Left renal pelvis (tissue), 4 donors: Measurements from ENCODE around the gene DCTN5. TPM values are rescaled to one million over a fixed set of nuclear protein-coding genes. Genes with fewer than 3 reads are reported as not detected.

Experiments used
- DNase-seq, 4 donors: peaks; one replicate each; pipeline ENCODE4 v3.0.0-alpha.2; 2013; ENCODE audit warnings: low read depth in 4 of 4, low spot score in 3 of 4
- polyA plus RNA-seq, 4 donors: library from polyadenylated mRNA; unstranded; fragments of 120-200 nt; gene quantifications; one replicate each; pipeline ENCODE4 v1.2.1, GENCODE V29; 2013; ENCODE audit not compliant: insufficient read length in 4 of 4

The DCTN5 gene
- polyA plus RNA-seq, 4 donors, result 48.9 to 74.1 (median 70.6) TPM

GRCh38 chr16:23651943-23652468, 10.7 kb downstream of the DCTN5 start:
- DNase-seq, result no peak

GRCh38 chr16:23663918-23664317, 22.7 kb downstream of the DCTN5 start:
- DNase-seq, result no peak

GRCh38 chr16:23666571-23667354, 25.5 kb downstream of the DCTN5 start:
- no peak for DNase-seq

- no peak for DNase-seq
These were observed 26.0 kb downstream of the DCTN5 start for GRCh38 chr16:23667355-23667659.

- DNase-seq, result no peak
These were observed 27.0 kb downstream of the DCTN5 start for GRCh38 chr16:23668225-23668624.

DNA sequence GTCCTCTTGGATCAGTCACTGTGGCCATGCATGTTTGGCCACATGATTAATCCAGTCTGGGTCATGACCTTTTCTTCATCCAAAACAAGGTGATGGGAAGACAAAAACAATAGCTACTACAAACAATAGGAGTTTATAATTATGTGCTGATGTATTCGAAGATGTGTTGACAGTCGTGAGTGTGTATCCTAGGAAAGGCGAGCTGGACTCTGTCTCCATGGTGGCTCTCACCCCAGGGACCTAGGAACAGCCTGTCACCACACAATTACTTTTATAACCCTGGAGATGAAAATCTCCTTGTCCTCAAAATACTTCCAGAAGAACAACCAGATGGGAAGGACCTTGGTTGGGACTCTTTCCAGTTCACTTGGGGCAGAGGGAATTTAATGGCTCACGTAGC, 27.6 kb downstream of the DCTN5 start:
- DNase-seq, result no peak

GRCh38 chr16:23670137-23670776, 29.0 kb downstream of the DCTN5 start:
- DNase-seq, result no peak

DNA sequence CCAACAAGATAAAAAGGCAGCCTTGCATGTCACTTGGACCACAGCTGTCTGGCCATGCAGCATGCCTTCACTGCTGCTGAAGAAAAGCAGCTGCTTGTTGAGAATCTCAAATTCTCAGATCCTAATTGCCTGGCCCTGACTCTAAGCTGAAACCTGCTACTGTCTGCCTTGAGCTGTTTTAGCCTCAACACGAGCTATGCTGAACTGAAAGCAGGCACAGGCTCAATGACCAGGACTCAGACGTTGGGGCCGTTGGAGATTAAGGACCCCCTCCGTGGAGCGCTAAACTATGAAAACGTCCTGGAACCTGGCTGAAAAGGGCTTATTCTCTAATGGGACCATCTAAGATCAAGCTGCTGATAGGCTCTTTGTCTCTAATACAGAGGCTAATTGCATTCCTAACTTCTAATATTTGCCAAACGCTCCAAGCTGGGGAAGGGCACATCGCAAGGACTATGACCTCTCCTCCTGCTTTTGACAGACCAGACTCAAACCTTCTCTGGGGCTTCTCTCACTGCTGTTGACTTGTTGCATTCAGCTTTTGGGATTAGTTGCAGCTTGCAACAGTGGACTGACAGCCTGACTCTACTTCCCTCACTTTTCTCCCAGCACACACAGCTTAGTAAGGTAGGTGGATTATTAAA, 32.8 kb downstream of the DCTN5 start:
- no peak for DNase-seq

- DNase-seq, result no peak
These were observed 35.7 kb downstream of the DCTN5 start for GRCh38 chr16:23676924-23677480.

DNA sequence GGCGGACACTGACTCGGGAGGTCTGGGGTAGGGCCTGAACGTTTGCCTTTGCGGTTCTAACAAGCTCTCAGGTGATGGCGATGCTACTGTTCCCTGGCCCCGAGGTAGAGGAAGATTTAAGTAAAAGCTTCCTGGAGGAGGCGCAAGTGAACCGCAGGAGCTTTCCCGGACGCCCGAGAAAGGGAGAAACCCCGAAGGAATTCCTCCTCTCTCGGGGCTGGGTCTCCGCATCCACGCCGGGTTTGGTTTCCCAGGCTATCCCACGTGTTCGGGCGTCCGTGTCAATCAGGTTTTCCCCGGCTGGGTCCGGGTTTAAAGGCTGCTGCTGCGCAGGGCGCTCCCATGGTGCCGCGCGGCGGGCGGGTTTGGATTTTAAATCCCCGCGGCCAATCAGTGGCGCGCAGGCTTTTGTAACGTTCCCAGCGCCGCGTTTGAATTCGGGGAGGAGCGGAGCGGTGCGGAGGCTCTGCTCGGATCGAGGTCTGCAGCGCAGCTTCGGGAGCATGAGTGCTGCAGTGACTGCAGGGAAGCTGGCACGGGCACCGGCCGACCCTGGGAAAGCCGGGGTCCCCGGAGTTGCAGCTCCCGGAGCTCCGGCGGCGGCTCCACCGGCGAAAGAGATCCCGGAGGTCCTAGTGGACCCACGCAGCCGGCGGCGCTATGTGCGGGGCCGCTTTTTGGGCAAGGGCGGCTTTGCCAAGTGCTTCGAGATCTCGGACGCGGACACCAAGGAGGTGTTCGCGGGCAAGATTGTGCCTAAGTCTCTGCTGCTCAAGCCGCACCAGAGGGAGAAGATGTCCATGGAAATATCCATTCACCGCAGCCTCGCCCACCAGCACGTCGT, 37.4 kb downstream of the DCTN5 start, which contains the start of gene PLK1:
Gene PLK1 (plus strand): TSS at position 460 of the 844 bp plus-strand sequence. CDS start 44 bp downstream, at position 504.
- DNase-seq, result peak; percentile 51 to 77 (median 68)

- no peak for DNase-seq
These were observed 38.2 kb downstream of the DCTN5 start for GRCh38 chr16:23679274-23679985.

- no peak for DNase-seq
These were observed 38.7 kb downstream of the DCTN5 start for GRCh38 chr16:23679986-23680336.

DNA sequence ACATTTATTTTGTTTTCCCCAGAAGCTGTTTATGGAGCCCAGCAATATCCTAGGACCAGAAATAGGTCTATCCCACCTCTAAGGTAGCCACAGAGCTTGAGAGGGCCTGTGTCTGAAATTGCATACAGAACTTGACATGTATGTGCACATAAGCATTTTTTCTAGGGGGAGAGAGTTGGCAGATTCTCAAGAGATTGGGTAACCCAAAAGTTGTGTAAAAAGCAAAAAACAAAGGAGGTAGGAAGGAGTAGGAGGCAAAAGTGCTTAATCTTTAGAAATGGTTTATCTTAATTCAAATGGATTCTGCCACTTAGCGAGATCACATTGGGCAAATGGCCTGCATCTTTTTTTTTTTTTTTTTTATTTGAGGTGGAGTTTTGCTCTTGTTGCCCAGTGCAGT, 40.9 kb downstream of the DCTN5 start:
- DNase-seq, result no peak

- DNase-seq, result no peak
These were observed 42.2 kb downstream of the DCTN5 start for GRCh38 chr16:23683487-23683886.

- DNase-seq, result no peak
These were observed 46.0 kb downstream of the DCTN5 start for GRCh38 chr16:23687034-23687808.

GRCh38 chr16:23689442-23690187, 48.3 kb downstream of the DCTN5 start:
- DNase-seq, result no peak

DNA sequence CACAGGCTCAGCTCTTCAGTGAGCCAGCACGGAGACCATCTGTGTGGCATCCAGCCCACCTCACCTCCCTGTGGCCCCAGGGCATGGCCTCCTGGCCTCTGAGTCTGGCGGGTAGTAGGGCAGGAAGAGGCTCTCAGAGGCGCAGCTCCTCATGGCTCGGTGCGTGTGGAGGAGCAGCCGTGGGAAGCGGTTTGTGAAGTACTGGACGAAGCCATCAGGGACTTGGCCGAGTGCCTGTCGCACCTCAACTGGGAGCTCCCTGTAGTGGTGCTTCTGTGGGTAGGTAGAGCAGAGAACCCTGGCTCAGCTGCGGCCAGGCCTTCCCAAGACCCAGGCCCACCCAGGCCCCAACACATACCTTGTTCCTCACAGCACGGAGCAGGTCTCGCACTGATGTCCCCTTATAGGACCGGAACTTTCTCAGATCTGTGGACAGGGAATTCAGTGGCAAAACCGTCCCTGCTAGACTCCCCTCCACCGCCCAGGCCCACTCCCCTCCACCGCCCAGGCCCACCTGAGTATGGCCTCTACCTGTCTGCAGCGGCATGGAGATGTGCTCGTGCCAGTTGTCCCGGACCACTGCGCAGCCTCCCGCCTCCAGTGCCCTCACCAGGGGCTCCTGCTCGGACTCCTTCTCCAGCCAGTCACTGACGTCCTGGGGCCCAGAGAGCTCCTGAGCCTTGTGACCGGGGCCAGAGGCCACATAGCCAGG, 49.7 kb downstream of the DCTN5 start:
- no peak for DNase-seq
